Renal cortex interstitium (tissue), 11 donors: ENCODE measurements around the gene CNRIP1. TPM values are rescaled to one million over a fixed set of nuclear protein-coding genes. Genes with fewer than 3 reads are reported as not detected.
"Not testable (repeated sequence)": the region's sequence is repeated elsewhere in the genome, so short reads cannot be mapped to it uniquely, and the experiment has no call there.

Source experiments
- DNase-seq, 11 donors: peaks; one replicate each; pipeline ENCODE4 v3.0.0-alpha.2; 2013; ENCODE audit warnings: low read depth in 9 of 11, low spot score in 4 of 11; ENCODE audit errors: extremely low read depth in 1 of 11
- polyA plus RNA-seq, 3 donors: library from polyadenylated mRNA; unstranded; fragments of 120-200 nt; gene quantifications; one replicate each; pipeline ENCODE4 v1.2.1, GENCODE V29; 2013; ENCODE audit not compliant: insufficient read length in 3 of 3

The CNRIP1 gene
- polyA plus RNA-seq, 3 donors, result 19.0 to 23.2 (median 23.0) TPM

- DNase-seq, result not testable (repeated sequence)
These were observed 15.9 kb downstream of the CNRIP1 start for GRCh38 chr2:68303902-68304272.

DNA sequence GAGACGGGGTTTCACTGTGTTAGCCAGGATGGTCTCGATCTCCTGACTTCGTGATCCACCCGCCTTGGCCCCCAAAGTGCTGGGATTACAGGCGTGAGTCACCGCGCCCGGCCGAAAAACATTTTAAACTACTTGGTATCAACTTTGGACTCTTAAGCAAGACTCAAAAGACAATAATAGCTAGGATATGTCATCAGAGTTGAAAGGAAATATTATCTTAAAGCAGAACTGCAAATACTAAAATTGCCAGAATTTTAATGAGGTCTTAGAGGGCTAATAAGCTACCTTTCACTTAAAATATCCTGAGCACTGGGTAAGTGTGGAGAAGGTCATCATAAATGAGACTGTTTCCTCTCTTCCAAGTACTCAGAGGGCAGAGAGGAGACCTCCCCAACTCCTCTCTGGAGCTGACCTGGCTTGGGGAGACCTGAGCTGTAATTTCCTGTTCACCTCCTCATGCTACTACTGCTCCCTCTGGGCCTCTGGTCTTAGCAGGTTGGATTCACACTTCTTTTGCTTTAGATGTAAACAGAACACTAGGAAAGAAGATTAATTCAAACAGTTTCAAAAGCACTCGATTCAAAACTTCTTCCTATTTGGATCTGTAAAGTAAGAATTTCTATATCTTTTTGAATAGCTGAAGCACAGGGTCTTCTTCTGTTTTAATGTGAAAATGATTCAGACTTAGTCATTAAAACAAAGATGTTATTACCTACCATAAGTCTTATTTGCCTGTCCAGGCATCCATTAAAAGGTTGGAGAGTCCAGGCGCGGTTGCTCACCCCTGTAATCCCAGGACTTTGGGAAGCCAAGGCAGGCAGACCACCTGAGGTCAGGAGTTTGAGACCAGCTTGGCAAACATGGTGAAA is 16.5 kb downstream of the CNRIP1 start:
- DNase-seq, result no peak

- DNase-seq, result no peak
These were observed 17.4 kb downstream of the CNRIP1 start for GRCh38 chr2:68302281-68302875.

DNA sequence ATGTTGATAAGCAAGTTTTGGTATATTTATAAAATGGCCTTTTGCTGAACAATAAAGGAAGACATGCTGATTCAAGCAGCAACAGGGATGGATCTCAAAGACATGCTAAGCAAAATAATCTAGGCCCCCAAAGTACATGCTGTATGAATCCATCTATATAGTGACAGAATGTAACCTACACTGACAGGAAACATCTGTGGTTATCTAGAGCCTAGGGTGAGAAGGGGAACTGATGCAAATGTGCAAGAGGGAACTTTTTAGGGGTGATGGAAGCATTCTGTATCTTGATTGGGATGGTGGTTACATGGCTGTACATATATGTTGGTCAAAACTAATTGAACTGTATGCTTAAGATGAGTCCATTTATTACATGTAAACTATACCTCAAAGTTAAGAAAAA is 24.2 kb downstream of the CNRIP1 start:
- DNase-seq, result no peak

- no peak for DNase-seq
These were observed 24.8 kb downstream of the CNRIP1 start for GRCh38 chr2:68294913-68295312.

GRCh38 chr2:68294187-68294586 is 25.6 kb downstream of the CNRIP1 start:
- DNase-seq, result no peak

GRCh38 chr2:68293755-68294154 is 26.0 kb downstream of the CNRIP1 start:
- DNase-seq, result no peak

- no peak for DNase-seq
These were observed 26.7 kb downstream of the CNRIP1 start for GRCh38 chr2:68293024-68293423.

- DNase-seq, result no peak
These were observed 27.5 kb downstream of the CNRIP1 start for GRCh38 chr2:68292108-68292710.

DNA sequence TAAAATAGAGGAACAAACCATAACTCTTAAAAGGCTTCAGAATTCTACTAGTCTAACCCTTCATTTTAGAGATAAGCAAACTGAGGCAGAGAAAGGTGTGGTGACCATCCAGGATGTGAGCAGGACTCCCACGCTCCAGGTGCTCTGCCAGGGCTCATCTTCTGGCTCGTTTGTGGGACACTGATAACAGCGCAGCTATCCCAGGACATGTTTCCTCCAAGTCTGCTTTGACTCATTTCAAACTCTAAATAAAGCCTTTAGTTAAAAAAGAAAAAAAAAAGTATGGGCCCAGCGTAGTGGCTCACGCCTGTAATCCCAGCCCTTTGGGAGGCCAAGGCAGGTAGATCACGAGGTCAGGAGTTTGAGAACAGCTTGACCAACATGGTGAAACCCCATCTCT is 28.4 kb downstream of the CNRIP1 start:
- DNase-seq, result no peak

- no peak for DNase-seq
These were observed 28.8 kb downstream of the CNRIP1 start for GRCh38 chr2:68290901-68291300.

DNA sequence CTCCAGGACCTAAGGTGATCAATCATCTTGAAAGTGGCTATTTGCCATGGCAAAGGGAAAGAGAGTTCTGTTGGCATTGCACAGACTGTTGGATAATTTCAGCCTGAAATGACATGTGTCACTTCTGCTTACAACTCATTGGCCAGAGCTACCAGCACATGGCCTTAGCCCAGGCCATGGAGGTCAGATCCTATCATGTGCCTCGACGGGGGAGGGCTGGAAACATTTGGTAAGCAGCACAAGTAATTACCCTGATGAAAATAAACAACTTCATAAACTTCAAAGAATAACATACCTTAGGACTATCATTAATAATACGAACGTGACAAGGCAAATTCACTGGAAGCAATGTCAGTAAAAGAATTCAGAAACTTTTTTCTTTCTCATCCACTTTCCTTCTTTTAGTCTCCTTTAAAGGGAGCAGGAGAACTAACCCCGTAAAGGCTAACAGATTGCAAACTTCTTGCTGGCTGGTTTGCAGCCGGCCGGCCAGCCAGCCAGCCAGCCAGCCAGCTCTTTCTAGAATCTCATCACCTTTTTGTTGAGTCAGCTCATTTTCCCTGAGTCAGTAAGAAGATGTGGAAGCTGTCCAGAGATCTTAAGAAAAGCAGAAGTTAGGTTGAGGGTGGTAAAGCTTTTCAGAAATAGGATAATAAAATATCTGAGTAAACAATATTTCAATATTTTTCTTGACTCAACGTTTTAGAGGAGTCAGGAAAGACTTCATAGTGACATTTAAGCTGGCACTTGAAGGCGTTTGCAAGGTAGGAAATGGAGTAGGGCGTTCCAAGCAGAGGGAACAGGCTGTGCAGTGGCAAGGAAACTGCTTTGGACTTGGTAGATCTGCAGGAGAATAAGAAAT is 31.9 kb downstream of the CNRIP1 start:
- DNase-seq, result no peak

GRCh38 chr2:68284896-68285295 is 34.9 kb downstream of the CNRIP1 start:
- DNase-seq, result peak in 3 of 11 donors; percentile 26 to 38 (median 35)

DNA sequence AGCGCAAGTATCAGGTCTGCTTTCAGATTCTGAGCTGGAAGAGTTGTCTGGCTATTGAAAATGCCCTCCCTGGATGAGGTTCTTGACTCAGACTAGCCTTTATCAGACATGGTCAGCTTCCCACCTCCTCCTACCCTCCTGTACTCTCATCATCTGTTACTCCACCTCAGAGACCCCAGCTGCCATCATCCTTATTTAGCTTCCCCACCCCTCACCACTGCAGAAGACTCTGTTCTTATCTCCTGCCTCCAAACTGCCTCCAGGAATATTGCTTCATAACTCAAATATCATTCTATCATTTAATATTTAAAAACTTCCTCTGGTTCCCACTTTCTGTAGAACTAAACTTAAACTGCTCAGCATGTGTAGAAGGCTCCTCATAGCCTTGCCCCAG is 36.3 kb downstream of the CNRIP1 start:
- no peak for DNase-seq

DNA sequence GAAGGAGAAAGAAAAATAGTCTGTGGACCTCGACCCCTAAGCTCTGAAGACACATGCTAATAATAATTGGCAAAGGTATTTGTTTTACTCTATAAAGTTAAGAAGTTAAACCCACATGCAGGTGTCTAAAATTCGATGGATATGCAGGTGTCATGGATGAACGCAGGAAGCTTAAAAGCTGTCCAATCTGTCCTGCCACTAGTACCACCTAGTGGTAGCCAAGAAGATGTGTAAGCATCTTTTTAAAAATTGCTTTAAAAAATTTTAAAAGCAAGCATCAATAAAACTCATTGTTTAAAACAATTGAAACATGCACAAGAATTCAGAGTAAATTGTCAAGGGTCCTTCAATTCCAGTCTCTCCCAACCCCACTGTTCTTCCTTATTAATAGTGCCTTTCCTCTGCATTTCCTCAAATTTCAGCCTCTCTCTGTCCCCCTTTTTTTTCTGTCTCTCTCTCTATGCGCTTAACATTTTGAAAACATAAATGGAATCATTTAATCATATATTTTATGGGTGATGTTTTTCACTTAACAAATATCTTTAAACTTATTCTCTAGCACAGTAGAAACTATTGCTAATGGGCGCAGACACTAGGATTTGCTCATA is 36.8 kb downstream of the CNRIP1 start:
- DNase-seq, result no peak

DNA sequence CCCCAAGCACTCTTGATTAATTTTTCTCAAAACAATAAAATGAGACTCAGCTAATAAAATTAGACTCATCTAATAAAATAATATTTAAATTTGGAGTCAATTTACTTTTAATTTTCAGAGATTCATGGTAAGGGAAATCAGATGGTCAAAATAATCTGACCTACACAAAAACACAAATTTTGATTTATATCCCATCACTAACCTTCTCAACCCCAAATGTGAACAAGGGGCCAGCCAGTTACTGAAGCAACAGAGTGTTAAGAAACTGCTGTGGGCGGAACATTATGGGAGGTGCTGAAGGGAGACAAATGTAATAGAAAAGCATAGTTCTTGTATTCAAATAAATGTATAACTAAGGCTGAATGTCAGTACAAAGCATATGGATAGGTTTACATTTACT is 39.0 kb downstream of the CNRIP1 start:
- peak in 8 of 11 donors; percentile 33 to 58 (median 50) for DNase-seq

DNA sequence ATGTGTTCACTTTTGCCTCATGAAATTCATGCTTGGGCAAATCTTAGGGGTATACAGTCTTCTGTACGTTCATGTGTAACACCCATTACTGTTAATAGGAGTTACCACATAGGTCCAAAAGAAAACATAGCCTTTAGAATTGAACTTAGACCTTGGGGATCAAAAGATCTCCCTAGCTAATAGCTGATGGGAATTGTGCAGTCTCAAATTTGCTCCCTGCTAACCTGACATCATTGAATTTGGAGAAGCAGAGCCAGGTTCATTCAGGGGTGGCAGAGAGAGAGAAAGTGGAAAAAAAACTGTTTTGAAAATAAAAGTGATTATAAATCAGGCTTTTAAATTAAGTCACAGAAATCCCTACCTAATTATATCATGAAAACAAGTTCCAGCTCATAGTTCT is 39.4 kb downstream of the CNRIP1 start:
- peak in 2 of 11 donors; percentile 19 to 39 for DNase-seq

- no peak for DNase-seq
These were observed 40.1 kb downstream of the CNRIP1 start for GRCh38 chr2:68279691-68280090.

DNA sequence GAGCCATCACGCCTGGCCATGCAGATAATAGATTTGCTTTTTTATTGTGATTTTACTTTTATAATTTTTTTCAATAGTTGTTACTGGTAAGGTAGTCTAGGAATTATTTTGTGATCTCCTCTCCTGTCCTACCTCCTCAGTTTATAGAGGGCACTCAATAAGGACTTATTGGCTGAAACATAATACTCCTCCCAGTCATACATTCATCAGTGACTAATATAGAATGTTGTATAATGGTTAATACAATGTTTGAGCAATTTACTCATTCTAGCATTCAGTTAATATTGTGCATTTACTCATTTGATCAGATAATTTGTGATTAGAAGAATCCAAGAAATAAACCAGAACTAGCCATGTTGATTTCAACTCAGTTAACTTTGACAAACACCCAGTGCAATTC is 41.6 kb downstream of the CNRIP1 start:
- DNase-seq, result no peak
